ENCODE data around the gene MOCS3.

DNA sequence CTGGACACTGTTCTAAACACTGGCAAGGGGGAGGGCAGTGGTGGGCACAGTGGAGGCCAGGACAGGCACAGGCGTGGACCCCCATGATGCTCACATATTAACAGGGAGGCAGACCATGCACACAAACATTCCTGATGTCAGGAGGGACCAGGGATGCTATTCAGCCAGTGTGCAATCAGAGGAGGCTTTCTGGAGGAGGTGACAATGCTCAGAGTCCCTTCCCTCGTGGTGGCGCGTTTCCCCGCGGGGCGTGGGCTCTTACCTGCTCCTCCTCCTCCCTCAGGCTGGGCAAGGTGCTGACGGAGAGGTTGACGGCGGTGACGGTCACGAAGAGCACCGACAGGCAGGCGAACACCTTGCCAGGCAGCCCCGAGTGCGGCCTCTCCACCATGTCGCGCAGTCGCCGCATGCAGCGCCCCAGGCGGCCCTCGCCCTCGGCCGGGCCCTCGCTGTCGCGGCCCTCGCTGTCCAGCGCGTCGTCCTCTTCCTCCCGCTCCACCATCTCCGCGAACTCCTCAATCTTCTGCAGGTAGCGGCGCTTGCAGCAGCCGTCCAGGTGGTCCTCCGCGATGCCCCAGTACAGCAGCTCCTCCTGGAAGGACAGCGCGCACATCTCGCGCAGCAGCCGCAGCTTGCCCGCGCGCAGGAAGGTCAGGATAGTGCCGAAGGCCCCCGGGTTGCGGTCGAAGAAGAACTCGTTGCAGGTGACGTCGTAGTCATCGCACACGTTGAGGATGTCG is 50.9 kb downstream of the MOCS3 start:
- TF ChIP-seq, protein P1, sequence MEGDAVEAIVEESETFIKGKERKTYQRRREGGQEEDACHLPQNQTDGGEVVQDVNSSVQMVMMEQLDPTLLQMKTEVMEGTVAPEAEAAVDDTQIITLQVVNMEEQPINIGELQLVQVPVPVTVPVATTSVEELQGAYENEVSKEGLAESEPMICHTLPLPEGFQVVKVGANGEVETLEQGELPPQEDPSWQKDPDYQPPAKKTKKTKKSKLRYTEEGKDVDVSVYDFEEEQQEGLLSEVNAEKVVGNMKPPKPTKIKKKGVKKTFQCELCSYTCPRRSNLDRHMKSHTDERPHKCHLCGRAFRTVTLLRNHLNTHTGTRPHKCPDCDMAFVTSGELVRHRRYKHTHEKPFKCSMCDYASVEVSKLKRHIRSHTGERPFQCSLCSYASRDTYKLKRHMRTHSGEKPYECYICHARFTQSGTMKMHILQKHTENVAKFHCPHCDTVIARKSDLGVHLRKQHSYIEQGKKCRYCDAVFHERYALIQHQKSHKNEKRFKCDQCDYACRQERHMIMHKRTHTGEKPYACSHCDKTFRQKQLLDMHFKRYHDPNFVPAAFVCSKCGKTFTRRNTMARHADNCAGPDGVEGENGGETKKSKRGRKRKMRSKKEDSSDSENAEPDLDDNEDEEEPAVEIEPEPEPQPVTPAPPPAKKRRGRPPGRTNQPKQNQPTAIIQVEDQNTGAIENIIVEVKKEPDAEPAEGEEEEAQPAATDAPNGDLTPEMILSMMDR (IDR thresholded peaks at IDR 0.05): no peak
- no peak for TF ChIP-seq POLR2A (IDR thresholded peaks at IDR 0.05)
